ENCODE data around the gene HSD17B12. TPM values are rescaled to one million over a fixed set of nuclear protein-coding genes. Genes with fewer than 3 reads are reported as not detected.

The HSD17B12 gene
- total and polyA plus RNA-seq, 2 of the 8 experiments (the other 6 are each of a cell fraction or from before 2014, with no cell fraction given) = 46.0 to 121 TPM

GRCh38 chr11:43898574-43898973 lies 218.0 kb downstream of the HSD17B12 start:
- no peak overlapping the region for H2BK20ac ChIP-seq (ENCODE audit: low read length)
- no peak overlapping the region for H2AK5ac ChIP-seq (ENCODE audit: low read depth, low read length)
- no peak overlapping the region for H3K4me3 ChIP-seq (ENCODE audit: extremely low read depth in 1 of 4, insufficient read depth in 2 of 4, low read depth in 3 of 4, low read length in 4 of 4)
- H2BK120ac ChIP-seq (replicated peaks; ENCODE audit: low read depth, low read length) = no peak overlapping the region
- no peak overlapping the region for H2BK5ac ChIP-seq (ENCODE audit: low read depth, low read length)
- no peak overlapping the region for H3K4ac ChIP-seq (replicated peaks; ENCODE audit: insufficient read length, low read depth, low read length)
- H2BK12ac ChIP-seq (ENCODE audit: low read depth, low read length) = no peak overlapping the region
- no peak overlapping the region for H3K4me2 ChIP-seq (ENCODE audit: insufficient read depth in 1 of 2, low read depth in 2 of 2, low read length in 2 of 2)
- 90% methylated on average over 7 of the region's 7 CpGs; no CpG with 5 or more reads in 1 of the 2 experiments for WGBS, 2 experiments (ENCODE audit: extremely low coverage in 1 of 2, insufficient coverage in 1 of 2, insufficient read length in 1 of 2, insufficient replicate concordance in 2 of 2, low coverage in 1 of 2, low lambda C conversion rate in 2 of 2, missing lambda C conversion rate in 1 of 2)
- no peak overlapping the region for H3K9ac ChIP-seq (replicated peaks in 1 of 4; ENCODE audit: extremely low read depth in 1 of 4, low read depth in 3 of 4, low read length in 3 of 4)
- no peak overlapping the region for H2AFZ ChIP-seq (ENCODE audit: low read length)
- DNase-seq (ENCODE audit: low read depth in 1 of 2, low spot score in 2 of 2) (no peak), FAIRE-seq (no peak)
- no peak overlapping the region for H3K14ac ChIP-seq (ENCODE audit: insufficient read length)
- no peak overlapping the region for H3K27ac ChIP-seq (ENCODE audit: low read depth, low read length)
- CTCF ChIA-PET (ENCODE audit: partially characterized antibody) = interaction anchor here (0.6 to 3.3 kb wide), 6 partner anchors 9 to 190 kb away, joined by 3 to 22 read pairs (median 3); no protein-coding TSS in a partner anchor
- H4K5ac ChIP-seq (ENCODE audit: insufficient read length, low read depth, low read length) = no peak overlapping the region
- peaks cover 0 to 3% of the 10 kb centered on the region in 2 experiments; a peak in 1 of 4 replicates for H3K9me3 ChIP-seq (ENCODE audit: insufficient read depth in 2 of 2, low read depth in 1 of 2, low read length in 1 of 2)
- no peaks in the 10 kb centered on the region for H4K20me1 ChIP-seq (replicated peaks in 1 of 2; ENCODE audit: control insufficient read depth in 1 of 2, insufficient read depth in 2 of 2, low read length in 2 of 2)
- H3K79me1 ChIP-seq (ENCODE audit: low read depth, low read length) = no peaks in the 10 kb centered on the region
- peaks cover 0 to 4% (median 0%) of the 10 kb centered on the region in 4 experiments; a peak in 2 of 8 replicates for H3K36me3 ChIP-seq (ENCODE audit: control insufficient read depth in 2 of 4, insufficient read depth in 4 of 4, low read length in 3 of 4)
- H3K79me2 ChIP-seq (ENCODE audit: control insufficient read depth in 1 of 2, insufficient read depth in 2 of 2, low read length in 2 of 2) = no peaks in the 10 kb centered on the region
- no peaks in the 10 kb centered on the region for H3K4me1 ChIP-seq (replicated peaks in 1 of 4; ENCODE audit: control insufficient read depth in 3 of 4, insufficient read depth in 4 of 4, low read length in 3 of 4)
- H3K23ac ChIP-seq (ENCODE audit: insufficient read length) = no peak overlapping the region
- no peaks in the 10 kb centered on the region for H3K27me3 ChIP-seq (replicated peaks in 1 of 4; ENCODE audit: control insufficient read depth in 3 of 4, extremely low read depth in 1 of 4, insufficient read depth in 3 of 4, low read length in 3 of 4)
- H4K8ac ChIP-seq (ENCODE audit: extremely low read depth, insufficient read depth, low read length) = no peak overlapping the region
- no peak overlapping the region for H3K18ac ChIP-seq (ENCODE audit: extremely low read depth, low read length)
- H3K23me2 ChIP-seq (ENCODE audit: low read depth, low read length) = no peaks in the 10 kb centered on the region
- H3K56ac ChIP-seq (replicated peaks; ENCODE audit: insufficient read length, low read depth, low read length) = no peak overlapping the region
- POLR2A ChIA-PET (ENCODE audit: partially characterized antibody) = no interaction called here
- no peak overlapping the region for H4K91ac ChIP-seq (replicated peaks; ENCODE audit: insufficient read length, low read length)
- no peak overlapping the region for H2BK15ac ChIP-seq (ENCODE audit: low read length)
- TF ChIP-seq RBBP5 (IDR thresholded peaks at IDR 0.05; ENCODE audit: borderline replicate concordance, low read depth, low read length) = no peak
- TF ChIP-seq NANOG (IDR thresholded peaks at IDR 0.05; ENCODE audit: insufficient read depth, low read depth, low read length, poor library complexity, severe bottlenecking) = no peak
- no peak for TF ChIP-seq EGR1 (IDR thresholded peaks at IDR 0.05; ENCODE audit: borderline replicate concordance, low read depth, low read length)
- TF ChIP-seq ATF2 (IDR thresholded peaks at IDR 0.05; ENCODE audit: low read length) = no peak
- no peak for TF ChIP-seq POU5F1 (IDR thresholded peaks at IDR 0.05; ENCODE audit: low read depth, low read length)
- no peak for TF ChIP-seq YY1 (IDR thresholded peaks at IDR 0.05; ENCODE audit: low read depth, low read length)
- no peak for TF ChIP-seq NRF1 (IDR thresholded peaks at IDR 0.05; ENCODE audit: low read depth, low read length)
- TF ChIP-seq E2F6 (IDR thresholded peaks at IDR 0.05) = no peak
- TF ChIP-seq KDM5A (IDR thresholded peaks at IDR 0.05; ENCODE audit: low read length) = no peak
- no peak for TF ChIP-seq RNF2 (IDR thresholded peaks at IDR 0.05; ENCODE audit: borderline replicate concordance, low read depth, low read length, missing control alignments, poor library complexity, severe bottlenecking)
- no peak for TF ChIP-seq POLR2AphosphoS5 (IDR thresholded peaks at IDR 0.05; ENCODE audit: low read depth, low read length)
- TF ChIP-seq BRCA1 (IDR thresholded peaks at IDR 0.05; ENCODE audit: low read depth, low read length) = no peak

Measured in H1 (cell line).